HG03442 (cell line): ENCODE measurements around the gene DMAC2L.
"Not testable (repeated sequence)": the region's sequence is repeated elsewhere in the genome, so short reads cannot be mapped to it uniquely, and the experiment has no call there.

Experiments used
- ATAC-seq: cut with Tn5 transposase; IDR thresholded peaks from one replicate; pipeline ENCODE4 v1.9.1; 2021; ENCODE audit warnings: mild to moderate bottlenecking, moderate library complexity; ENCODE audit not compliant: unreplicated experiment

Gene DMAC2L

GRCh38 chr14:50353126-50353525 lies 41.0 kb downstream of the DMAC2L start:
- no peak for ATAC-seq

GRCh38 chr14:50354527-50354926 lies 42.4 kb downstream of the DMAC2L start:
- no peak for ATAC-seq

DNA sequence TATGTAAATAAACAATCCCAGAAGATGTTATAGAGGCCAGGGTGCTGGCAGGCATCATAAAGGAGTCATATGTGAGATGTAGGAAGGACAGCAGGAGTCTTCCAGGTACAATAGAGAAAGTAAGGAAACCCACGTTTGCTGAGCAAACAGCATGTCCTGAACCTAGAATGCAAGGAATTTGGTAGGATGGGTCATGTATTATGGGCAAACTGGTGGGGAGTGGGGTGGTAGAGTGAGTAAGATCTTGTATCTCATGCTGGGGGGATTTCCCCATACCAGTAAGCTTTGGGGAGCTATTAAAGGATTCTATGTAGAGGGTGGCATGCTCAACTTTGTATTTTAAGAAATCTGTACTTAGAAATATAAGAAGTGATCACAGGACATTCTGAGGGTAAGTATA lies 43.6 kb downstream of the DMAC2L start:
- no peak for ATAC-seq

GRCh38 chr14:50356283-50356682 lies 44.2 kb downstream of the DMAC2L start:
- not testable (repeated sequence) for ATAC-seq

GRCh38 chr14:50357124-50357523 lies 45.0 kb downstream of the DMAC2L start:
- no peak for ATAC-seq

DNA sequence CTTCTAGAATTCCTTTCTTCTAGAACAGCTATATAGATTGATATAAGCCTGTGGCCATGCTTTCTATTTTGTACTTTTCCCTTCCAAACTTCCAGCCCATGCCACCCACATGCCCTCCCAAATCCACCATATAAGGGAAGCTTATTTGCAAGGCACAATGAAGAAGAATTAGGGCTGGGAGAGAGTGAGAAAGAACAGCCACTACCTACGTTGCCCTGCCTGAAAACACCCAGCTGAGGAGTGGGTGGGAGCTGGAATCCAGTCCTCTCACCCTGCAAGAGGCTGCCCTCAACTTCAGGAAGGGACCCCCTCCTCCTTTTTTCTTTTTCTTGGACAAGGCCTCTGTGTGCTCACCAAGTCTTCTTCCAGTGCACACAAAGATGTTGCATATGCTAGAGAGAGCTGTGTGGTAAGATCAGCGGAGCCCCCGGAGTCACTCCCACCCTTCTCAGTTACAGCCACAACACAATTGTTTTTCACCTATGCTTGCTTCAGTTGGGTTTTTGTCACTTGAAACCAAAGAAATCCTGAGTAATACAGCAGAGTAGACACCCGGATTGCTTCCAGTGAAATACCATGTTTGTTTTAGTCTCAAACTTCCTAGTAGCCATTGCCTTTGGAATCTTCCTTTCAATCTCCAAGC lies 45.8 kb downstream of the DMAC2L start:
- no peak for ATAC-seq

DNA sequence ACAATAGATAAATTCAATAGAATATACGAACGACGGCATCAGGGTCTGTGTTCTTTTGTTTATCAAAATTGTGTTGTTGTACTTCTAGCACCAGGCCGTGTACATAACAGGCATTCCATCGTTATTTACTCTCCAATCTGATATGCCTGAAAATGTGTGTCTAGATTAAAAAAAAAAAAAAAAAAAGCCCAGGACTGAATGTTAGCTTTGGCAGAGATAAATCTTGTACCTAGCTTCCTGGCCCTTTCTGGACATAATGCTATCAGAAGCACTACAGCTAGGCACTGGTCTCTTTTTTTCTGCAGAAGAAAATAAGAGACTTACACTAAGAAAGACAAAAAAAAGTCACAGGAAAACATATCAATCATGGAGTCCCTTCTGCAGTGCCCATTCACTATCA lies 47.5 kb downstream of the DMAC2L start:
- no peak for ATAC-seq

- no peak for ATAC-seq
Measured at GRCh38 chr14:50360093-50360492, 48.0 kb downstream of the DMAC2L start.

DNA sequence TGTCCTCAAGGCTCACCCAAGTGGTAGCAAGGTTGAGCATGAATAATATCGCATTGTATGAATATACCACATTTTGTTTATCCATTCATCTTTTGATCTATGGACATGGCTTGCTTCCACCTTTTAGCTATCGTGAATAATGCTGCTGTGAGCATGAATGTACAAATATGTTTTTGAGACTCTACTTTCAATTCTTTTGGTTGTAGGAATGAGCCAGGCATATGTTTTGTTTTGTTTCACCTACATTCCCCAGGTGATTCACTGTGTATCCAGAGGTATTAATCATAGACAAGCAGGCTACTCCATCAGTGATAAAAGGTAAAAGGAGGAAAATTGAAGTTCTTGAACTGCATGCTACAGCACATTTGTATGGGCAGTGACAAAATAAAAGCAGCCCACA lies 48.7 kb downstream of the DMAC2L start:
- ATAC-seq: no peak

DNA sequence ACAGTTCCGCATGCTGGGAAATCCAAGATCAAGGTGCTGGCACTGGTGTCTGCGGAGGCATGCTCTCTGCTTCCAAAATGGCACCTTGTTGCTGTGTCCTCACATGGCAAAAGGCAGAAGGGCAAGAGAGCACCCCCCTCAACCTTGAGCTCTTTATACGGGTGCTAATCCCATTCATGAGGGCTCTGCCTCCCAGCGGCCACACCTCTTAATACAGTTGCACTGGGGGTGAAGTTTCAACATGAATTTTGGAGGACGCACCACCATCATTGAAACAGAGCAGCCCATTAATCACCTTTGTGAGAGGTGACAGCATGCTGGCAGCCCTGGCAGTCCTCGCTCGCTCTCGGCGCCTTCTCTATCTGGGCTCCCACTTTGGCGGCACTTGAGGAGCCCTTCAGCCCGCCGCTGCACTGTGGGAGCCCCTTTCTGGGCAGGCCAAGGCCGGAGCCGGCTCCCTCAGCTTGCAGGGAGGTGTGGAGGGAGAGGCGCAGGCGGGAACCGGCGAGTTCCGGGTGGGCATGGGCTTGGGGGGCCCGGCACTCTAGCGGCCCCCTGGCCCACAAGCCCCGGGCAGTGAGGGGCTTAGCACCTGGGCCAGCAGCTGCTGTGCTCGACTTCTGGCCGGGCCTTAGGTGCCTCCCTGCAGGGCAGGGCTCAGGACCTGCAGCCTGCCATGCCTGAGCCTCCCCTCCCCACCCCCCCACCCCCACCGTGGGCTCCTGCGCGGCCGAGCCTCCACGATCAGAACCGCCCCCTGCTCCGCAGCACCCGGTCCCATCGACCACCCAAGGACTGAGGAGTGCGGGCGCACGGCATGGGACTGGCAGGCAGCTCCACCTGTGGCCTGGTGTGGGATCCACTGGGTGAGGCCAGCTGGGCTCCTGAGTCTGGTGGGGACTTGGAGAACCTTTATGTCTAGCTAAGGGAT lies 49.6 kb downstream of the DMAC2L start:
- not testable (repeated sequence) for ATAC-seq

- ATAC-seq: peak; percentile 10
Measured at GRCh38 chr14:50362764-50363713, 50.9 kb downstream of the DMAC2L start.

- peak; percentile 98 for ATAC-seq
Measured at GRCh38 chr14:50363714-50364111, 51.6 kb downstream of the DMAC2L start.

DNA sequence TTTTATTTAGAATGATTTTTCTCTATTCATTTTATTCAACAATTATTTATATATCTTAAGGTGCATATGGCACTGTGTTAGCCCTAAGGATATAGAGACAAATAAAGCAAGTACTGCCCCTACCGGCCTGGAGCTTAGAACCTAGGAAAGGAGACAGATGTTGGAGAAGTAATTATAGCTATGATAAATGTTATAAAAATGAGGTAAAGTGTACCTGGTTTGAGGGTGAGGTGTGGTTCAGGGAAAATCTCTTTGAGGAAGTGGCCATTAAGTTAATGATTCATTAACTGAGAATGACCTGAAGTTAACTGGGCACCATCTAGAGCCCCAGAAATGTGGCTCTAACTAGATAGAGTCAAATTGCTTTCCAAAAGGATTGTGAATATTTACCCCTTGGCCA lies 52.7 kb downstream of the DMAC2L start:
- no peak for ATAC-seq

GRCh38 chr14:50365572-50365971 lies 53.4 kb downstream of the DMAC2L start:
- not testable (repeated sequence) for ATAC-seq

DNA sequence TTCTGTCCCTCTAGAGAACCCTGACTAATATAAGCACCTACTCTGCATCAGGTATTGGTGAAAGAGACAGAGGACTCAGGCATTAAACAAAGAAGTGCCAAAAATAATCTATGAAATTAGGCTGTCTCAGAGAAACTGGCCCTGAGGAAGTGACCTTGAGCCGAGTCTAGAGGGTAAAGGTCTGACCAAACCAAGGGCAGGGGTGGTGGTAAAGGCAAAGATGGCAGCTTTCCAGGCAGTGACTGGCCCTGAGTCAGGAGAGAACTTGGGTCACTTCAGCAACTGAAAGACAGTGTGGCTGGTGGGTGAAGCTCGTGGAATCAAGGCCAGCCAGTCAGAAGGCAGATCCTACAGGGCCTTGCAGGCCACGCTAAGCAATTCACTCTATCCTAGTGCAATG lies 54.0 kb downstream of the DMAC2L start:
- ATAC-seq: no peak

DNA sequence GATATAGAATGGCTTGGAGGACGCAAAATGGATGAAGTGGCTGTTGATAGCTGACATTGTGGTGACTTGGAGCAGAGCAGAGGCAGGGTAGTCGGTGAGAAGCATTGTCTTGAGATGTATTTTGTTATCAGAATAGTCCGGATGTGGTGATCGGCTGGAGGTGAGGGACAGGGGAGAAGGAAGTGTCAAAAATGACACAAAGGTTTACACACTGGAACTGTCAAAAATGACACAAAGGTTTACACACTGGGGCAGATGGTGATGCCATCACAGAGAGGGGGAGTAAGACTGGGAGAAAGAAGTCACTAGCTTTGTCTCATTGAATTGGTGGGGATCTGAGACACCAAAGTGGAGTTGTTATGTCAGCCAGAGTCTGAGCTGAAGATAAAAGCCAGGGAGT lies 54.5 kb downstream of the DMAC2L start:
- ATAC-seq: no peak

GRCh38 chr14:50371546-50371945 lies 59.4 kb downstream of the DMAC2L start:
- no peak for ATAC-seq

- no peak for ATAC-seq
Measured at GRCh38 chr14:50373959-50374358, 61.8 kb downstream of the DMAC2L start.

DNA sequence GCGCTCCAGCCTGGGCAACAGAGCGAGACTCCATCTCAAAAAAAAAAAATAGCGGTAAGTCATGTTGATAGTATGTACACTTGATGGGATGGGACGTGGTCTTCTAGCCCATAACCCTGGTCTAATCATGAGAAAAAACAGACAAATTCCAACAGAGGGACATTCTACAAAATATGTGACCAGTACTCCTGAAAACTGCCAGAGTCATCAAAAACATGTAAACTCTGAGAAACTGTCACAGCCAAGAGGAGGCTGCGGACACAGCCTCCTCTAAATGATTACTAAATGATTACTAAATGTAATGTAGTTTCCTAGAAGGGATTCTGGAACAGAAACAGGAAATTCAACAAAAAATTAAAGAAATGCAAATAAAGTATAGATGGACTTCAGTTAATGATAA lies 63.6 kb downstream of the DMAC2L start:
- ATAC-seq: no peak
